SKM-1 treated with dmso at 0.1 percent for 144 hours (cell line): ENCODE results near the gene CELF2.
"Not testable (repeated sequence)": the region's sequence is repeated elsewhere in the genome, so short reads cannot be mapped to it uniquely, and the experiment has no call there.

ENCODE experiments used
- DNase-seq: peaks from one replicate; lab custom pipeline; 2025; ENCODE audit not compliant: unreplicated experiment; lab: John Stamatoyannopoulos, UW

CELF2 gene

GRCh38 chr10:11366889-11367288 lies 349.2 kb downstream of the CELF2 start:
- DNase-seq = not testable (repeated sequence)

GRCh38 chr10:11367505-11367904 lies 349.8 kb downstream of the CELF2 start:
- no peak for DNase-seq

DNA sequence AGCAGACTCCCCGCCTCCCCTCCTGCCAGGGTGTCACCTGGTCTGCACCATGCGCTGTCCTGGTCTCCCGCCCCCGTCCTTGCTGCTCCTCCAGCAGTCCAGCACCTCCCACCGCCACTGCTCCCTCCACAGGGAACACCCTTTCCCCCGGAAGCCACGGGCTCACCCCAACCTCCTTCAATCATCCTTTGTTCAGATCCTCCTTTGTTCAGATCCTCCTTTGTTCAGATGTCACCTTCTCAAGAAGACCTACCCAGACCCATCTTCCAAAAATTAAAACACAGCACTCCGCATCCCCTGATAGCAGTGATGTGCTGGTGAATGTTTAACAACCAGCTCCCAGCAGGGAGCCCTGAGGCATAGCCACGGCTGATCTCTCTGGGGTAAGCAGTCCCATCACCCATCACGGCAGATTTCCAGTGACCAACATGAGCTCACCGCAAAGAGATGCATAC lies 356.1 kb downstream of the CELF2 start:
- DNase-seq = no peak

DNA sequence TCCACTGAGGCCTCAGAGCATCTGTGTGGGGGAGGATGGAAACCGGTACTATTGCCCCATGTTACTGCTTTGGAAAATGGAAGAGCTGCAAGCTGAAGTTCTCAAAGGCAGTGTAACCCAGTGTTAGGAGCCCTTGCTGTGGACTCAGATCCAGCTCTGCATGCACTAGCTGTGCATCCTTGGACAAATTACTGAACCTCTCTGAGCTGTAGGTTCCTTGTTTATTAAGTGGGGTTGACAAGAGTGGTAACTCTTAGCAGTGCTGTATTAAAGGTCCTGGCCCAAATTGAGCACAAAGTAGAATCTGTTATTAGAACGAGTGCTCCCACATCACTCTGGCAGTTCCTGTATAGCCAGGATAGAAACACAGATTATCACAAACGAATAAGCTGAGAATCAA lies 359.6 kb downstream of the CELF2 start:
- DNase-seq = no peak

- no peak for DNase-seq
Observed at GRCh38 chr10:11378835-11379234, 361.2 kb downstream of the CELF2 start.

- no peak for DNase-seq
Observed at GRCh38 chr10:11379771-11380170, 362.1 kb downstream of the CELF2 start.

DNA sequence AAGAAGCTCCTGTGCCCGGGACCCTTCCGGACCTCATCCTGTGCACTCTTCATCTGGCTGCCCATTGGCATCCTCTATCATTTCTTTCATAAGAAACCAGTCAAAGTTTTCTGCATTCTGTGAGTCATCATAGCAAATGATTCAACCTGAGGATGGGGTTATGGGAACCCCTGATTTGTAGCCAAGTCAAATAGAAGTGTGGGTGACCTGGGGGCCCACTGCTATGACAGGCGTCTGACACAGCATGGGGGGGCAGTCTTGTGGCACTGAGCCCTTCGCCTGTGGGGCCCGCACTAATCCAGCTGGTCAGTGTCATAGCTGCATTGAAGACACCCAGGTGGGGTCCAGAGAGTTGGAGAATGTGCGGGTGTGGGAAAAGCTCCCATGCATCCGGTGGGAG lies 363.4 kb downstream of the CELF2 start:
- DNase-seq = no peak

DNA sequence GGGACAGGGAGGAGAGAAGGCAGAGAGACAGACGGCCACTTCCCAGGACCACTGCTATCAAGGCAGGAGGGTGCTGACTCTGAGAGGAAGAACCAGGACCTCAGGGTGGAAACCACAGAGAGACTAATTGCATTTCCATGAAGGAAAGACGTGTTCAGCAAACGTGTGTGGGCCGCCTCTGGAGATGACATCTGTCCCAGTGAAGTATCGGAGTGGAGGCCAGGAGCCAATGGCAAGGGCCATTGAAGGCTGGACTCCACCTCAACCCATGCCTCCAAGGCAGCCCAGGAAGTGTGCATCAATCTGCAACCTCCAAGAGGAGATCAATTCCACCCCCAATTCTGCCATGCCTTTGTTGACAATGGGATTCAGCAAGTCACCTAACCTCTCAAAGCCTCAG lies 363.8 kb downstream of the CELF2 start:
- DNase-seq = no peak

DNA sequence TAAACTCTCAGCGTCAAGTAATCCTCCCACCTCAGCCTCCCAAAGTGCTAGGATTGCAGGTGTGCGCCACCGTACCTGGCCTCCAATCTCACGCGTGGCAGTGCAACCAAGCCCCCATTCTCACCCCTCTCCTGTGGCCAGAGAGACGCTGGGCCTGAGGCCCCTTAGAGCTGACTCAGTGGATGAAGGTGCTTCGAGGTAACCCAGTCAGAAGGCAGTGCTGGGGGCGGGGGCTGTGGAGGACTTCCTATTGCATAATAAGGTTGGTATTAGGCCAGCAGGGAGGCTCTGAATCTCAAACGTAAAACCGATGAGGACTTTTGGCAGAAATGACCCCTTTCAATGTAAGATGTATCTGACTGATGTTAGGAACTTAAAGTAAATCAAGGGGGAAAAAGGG lies 364.5 kb downstream of the CELF2 start:
- no peak for DNase-seq

DNA sequence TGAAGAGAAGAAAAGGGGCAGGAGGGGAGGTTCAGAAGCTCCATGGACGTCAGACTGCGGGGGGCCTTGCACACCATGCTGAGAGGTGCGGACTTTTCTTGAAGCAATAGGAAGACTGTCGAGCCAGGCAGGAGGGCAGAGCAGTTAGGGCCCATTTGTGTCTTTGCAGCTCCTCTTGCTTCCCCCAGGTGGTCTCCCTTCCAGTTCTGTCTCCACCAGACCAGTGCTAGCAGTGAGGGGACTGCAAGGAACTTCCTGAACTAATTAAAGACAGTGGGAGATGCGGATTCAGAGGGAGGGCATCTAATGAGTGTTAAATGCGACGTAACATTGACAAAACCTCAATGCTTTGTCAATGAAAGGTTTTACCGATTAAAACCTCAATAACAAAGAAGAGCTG lies 368.4 kb downstream of the CELF2 start:
- DNase-seq = no peak
